ENCODE data around the gene ACBD7. TPM values are rescaled to one million over a fixed set of nuclear protein-coding genes. Genes with fewer than 3 reads are reported as not detected.

The ACBD7 gene
- total RNA-seq, 1 donor from 2014 or later, result 0.85 TPM

Other genes starting within 250 kb of the ACBD7 start
- gene SUV39H2, start 209.9 kb downstream of the ACBD7 start, total RNA-seq, result 17.7 and 23.5 TPM in 2 replicates
- gene DCLRE1C, start 134.7 kb downstream of the ACBD7 start, total RNA-seq, result 8.8 and 11.6 TPM in 2 replicates
- gene MEIG1, start 129.4 kb downstream of the ACBD7 start, total RNA-seq, result not detected in 2 replicates
- gene OLAH, start 44.8 kb downstream of the ACBD7 start, total RNA-seq, result 0.33 and 0.51 TPM in 2 replicates
- gene RPP38, start 8.6 kb upstream of the ACBD7 start, total RNA-seq, result 12.3 and 12.8 TPM in 2 replicates
- 40.6 and 70.3 TPM in 2 replicates for gene NMT2, start 79.9 kb upstream of the ACBD7 start, total RNA-seq